Activated T-cell treated with anti-CD3 and anti-CD28 coated beads, Interleukin-2, amount 50 U/mL, for 4 hours (primary cell): ENCODE data around the gene LDHD. TPM values are rescaled to one million over a fixed set of nuclear protein-coding genes. Genes with fewer than 3 reads are reported as not detected.
"Not testable (repeated sequence)": the region's sequence is repeated elsewhere in the genome, so short reads cannot be mapped to it uniquely, and the experiment has no call there.

Source experiments
- ATAC-seq, 2 donors: fragments of 200-7000 bp; cut with Tn5 transposase; one replicate each; pipeline ENCODE4 v1.10.0; 2021
- DNase-seq: peaks from one replicate; pipeline ENCODE4 v3.0.0-alpha.2; 2020
- H3K27me3 Mint-ChIP-seq: one replicate; pipeline ENCODE4 v1.8.0; 2021; ENCODE audit warnings: low read depth, mixed read lengths
- H3K36me3 Mint-ChIP-seq: one replicate; pipeline ENCODE4 v1.8.0; 2022; ENCODE audit warnings: mixed read lengths; ENCODE audit not compliant: insufficient read depth
- H3K4me1 Mint-ChIP-seq: one replicate; pipeline ENCODE4 v1.8.0; 2021; ENCODE audit warnings: low read depth, mixed read lengths
- H3K4me3 Mint-ChIP-seq: one replicate; pipeline ENCODE4 v1.8.0; 2021; ENCODE audit warnings: mild to moderate bottlenecking, moderate library complexity, mixed read lengths
- H3K9me3 Mint-ChIP-seq: one replicate; pipeline ENCODE4 v1.8.0; 2021; ENCODE audit warnings: mixed read lengths
- total RNA-seq, 3 donors: library from RNA; stranded (reverse); gene quantifications; one replicate each; pipeline ENCODE4 v1.2.1, GENCODE V29; 2021

Gene LDHD
- total RNA-seq, 3 donors from 2014 or later: 0.11 TPM; not detected in 2

DNA sequence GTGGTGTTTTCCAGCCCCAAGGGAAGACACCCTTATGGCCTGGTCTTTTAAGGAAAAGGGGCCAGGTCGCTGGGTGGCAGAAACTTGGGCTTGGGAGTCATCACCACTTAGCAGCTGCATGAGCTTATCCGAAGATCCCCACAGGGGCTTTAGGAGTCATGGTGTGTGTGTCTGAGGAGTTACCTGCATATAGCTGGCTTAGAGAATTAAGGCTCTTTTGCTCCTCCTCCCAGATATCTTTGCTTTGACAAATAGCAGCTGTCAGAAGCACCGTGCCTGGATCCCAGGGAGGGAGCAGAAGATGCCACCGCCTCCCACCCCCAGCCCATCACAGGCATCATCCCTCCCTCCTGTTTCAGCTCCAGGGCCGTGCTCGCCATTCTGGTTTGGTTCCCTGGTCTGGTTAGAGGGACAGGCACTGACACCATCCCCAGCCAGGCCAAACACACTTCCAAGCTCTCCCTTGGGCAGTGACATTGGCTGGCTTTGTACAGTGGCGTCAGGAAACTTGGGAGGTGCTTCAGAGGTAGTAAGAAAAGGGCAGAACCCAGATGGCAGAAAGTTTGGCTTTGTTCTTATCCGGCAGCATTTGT, 17.4 kb downstream of the LDHD start:
- Mint-ChIP-seq H3K27me3 (no peaks in the 10 kb centered on the region), H3K4me1 (peaks cover 43% of the 10 kb centered on the region), H3K9me3 (no peaks in the 10 kb centered on the region), H3K4me3 (no peak overlapping the region), H3K36me3 (no peaks in the 10 kb centered on the region)
- no peak for DNase-seq
- no peak for ATAC-seq

DNA sequence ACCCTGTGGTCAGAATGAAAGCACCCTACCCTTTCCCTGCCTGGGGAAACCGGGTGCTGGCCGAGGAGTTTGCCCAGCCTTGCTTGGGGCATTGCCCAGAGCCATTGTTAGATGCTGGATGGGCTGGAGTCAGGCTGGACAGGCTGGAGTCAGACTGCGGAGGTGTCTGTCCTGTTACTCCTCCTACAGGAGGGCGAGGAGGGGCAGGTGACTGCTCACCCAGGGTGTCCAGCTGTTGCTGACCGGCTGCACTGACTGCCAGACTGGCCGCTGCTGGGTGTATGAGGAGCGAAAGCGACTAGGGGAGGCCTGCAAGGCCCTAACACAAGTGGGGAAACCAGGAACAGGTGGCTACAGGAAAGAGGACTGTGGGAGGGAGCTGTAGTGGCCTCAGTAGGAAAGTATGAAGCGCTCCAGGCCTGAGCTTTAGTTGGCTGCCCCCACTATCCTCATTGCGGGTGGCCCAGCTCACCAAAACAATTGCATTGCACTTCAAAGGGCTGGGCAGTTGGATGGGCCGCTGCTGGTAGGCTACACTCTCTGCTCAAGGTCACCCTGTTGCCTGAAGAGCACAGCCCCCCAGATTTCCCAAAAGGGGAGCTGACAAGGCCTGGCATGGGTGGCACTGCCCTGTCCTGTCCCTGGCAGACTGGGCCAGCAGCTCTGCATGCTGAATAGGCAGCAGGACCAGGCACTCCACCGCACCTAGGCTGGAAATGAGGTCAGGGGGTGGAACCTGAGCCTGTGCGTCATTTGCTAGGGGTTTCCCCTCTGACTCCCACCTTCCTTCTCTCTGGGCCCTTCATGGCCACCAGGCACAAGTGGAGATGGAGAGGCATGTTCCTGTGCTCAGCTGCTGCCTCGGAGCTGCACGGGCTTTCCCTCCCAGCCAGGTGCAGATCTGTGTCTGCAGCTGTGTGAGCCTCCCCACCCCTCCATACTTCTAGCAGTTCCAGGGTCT, 18.4 kb downstream of the LDHD start:
- H3K4me3 Mint-ChIP-seq: no peak overlapping the region
- DNase-seq (peak; percentile 69), ATAC-seq (peak; percentile 96 to 97)
- H3K9me3 Mint-ChIP-seq: no peaks in the 10 kb centered on the region
- H3K36me3 Mint-ChIP-seq: no peaks in the 10 kb centered on the region
- H3K4me1 Mint-ChIP-seq: peaks cover 43% of the 10 kb centered on the region
- no peaks in the 10 kb centered on the region for H3K27me3 Mint-ChIP-seq

DNA sequence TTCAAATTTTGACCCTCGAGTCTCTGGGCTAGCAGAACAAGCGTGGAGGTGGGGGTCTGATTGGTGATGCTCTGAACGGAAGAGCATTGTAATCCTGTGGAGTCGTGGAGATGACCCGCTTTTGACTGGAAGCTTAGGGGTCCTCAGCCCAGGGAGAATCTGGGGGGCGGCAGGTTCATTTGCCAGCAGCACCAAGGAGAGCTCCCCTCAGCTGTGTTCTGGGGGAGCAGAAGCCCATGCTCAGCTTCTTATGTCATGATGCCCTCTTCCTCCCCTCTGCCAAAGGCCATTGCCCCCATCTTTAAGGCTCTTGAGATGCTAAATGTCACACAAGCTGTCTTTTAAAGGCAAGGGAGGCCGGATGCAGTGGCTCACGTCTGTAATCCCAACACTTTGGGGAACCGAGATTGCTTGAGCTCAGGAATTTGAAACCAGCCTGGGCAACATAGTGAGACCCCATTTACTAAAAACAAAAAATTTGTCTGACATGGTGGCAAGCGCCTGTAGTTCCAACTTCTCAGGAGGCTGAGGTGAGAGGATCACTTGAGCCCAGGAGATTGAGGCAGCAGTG, 19.3 kb downstream of the LDHD start:
- Mint-ChIP-seq H3K36me3 (no peaks in the 10 kb centered on the region), H3K4me1 (peaks cover 43% of the 10 kb centered on the region), H3K4me3 (no peak overlapping the region), H3K27me3 (no peaks in the 10 kb centered on the region), H3K9me3 (no peaks in the 10 kb centered on the region)
- no peak for DNase-seq
- no peak for ATAC-seq

DNA sequence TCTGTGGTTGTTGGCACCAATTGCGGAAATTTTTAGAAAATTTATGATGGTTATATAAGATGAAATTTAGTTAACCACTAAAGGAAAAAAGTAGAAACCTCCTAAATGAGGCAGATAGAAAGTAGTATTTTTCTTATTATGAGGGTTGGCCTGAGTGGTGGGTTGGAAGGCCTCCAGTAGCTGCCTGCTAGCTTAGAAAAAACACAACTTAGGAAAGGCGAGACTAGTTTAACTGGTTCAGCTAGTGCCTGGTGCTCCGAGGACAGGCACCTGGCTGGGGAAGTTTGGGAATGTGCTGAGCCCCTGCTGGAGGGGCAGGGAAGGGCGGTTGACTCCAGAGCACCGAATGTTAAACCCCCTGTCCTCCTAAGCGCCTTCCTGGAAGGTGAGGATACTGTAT, 19.9 kb downstream of the LDHD start:
- H3K4me3 Mint-ChIP-seq: no peak overlapping the region
- ATAC-seq (no peak), DNase-seq (no peak)
- no peaks in the 10 kb centered on the region for H3K9me3 Mint-ChIP-seq
- H3K27me3 Mint-ChIP-seq: no peaks in the 10 kb centered on the region
- peaks cover 41% of the 10 kb centered on the region for H3K4me1 Mint-ChIP-seq
- no peaks in the 10 kb centered on the region for H3K36me3 Mint-ChIP-seq

DNA sequence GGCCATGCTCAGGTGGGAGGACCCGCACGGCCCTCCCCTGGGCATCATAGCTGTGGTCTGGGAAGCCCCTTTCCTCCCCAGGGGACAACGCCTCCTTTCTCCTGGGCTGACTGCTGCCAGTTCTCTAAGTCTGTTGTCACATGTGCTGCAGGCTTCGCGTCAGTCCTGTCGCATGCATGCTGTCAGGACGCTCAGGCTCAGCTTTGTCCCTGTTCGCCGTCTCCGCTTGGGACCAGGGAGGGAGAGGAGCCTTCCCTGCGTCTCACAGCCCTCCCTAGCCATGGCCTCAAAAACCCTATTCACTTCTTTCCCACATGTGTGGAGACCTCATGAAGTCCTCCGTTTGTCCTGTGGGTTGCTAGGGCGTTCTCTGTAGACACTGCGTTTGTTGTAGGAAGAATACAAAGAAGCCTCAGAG, 21.4 kb downstream of the LDHD start:
- Mint-ChIP-seq H3K9me3 (no peaks in the 10 kb centered on the region), H3K4me1 (peaks cover 34% of the 10 kb centered on the region), H3K27me3 (no peaks in the 10 kb centered on the region), H3K36me3 (no peaks in the 10 kb centered on the region), H3K4me3 (no peak overlapping the region)
- no peak for ATAC-seq
- no peak for DNase-seq

DNA sequence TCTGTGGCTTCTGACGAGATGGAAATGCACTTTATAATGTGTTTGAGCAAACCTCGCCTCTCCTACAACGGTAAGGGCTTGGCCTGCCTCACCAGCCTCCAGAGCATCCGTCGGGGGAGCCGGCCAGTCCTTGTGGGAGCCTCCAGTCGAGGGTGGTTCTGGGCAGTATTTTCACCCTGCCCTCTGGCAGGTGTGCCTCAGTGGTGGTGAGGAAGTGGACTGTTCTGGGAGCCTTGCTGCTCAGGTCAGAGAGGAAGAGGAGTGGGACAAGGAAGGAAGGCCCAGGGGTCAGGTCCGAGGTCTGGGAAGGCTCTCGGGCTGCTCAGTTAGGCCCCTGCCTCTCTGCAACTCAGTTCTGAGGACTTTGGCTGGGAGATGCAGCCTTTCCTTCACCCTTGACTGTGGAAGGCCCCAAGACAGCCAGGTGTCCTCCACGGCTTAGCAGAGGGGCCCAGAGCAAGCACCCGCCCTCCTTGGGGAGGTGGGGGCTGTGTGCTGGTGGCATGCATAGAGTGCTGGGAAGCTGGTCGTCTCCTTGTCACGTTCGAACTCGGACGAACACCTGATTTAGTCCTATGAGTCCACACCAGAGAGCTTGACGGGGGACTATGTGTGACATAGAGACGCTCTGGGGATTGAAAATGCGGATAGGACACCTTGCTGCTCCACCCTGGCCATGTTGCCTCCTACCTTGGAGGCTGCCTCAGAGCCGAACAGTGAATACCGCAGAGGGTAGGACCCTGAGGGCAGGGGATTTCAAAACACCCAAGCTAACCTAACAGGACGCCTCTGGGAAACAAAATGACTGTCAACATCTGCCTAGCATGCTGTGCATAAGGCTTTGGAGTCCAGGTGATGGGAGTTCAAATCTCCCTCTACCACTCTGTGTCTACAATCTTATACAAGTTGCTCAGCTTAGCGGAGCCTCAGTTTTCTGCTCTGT, 22.7 kb downstream of the LDHD start:
- H3K4me3 Mint-ChIP-seq: no peak overlapping the region
- no peaks in the 10 kb centered on the region for H3K27me3 Mint-ChIP-seq
- H3K4me1 Mint-ChIP-seq: peaks cover 20% of the 10 kb centered on the region
- ATAC-seq (no peak), DNase-seq (no peak)
- H3K36me3 Mint-ChIP-seq: no peaks in the 10 kb centered on the region
- H3K9me3 Mint-ChIP-seq: no peaks in the 10 kb centered on the region

DNA sequence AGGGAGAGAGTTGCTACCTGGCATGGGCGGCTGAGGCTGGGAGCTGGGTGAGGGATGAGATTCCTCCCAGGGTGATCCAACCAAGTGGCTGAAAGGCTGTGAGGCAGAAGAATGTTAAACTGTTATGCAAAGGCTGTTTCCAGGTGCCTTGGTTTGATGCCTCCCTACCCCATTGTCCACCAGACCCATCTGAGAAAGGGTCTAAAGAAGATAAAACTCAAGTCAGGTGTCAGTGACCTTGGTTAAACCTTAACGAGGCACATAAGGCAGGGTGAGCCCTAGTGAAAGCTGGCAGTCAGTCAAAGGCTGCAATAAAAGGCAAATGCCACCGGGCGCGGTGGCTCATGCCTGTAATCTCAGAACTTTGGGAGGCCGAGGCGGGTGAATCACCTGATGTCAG, 23.8 kb downstream of the LDHD start:
- no peaks in the 10 kb centered on the region for H3K9me3 Mint-ChIP-seq
- DNase-seq (no peak), ATAC-seq (no peak)
- peaks cover 9% of the 10 kb centered on the region for H3K4me1 Mint-ChIP-seq
- H3K4me3 Mint-ChIP-seq: no peak overlapping the region
- no peaks in the 10 kb centered on the region for H3K36me3 Mint-ChIP-seq
- no peaks in the 10 kb centered on the region for H3K27me3 Mint-ChIP-seq

DNA sequence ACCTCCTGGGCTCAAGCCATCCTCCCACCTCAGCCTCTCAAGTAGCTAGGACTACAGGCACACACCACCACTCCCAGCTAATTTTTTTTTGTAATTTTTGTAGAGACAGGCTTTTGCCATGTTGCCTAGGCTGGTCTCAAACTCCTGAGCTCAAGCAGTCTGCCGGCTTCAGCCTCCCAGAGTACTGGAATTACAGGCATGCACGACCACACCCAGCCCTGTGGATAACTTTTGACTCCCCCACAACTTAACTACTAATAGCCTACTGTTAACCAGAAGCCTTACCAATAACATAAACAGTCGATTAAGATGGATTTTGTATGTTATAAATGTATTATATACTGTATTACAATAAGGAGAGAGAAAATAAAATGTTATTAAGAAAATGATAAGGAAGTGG, 25.0 kb downstream of the LDHD start:
- not testable (repeated sequence) for H3K9me3 Mint-ChIP-seq, DNase-seq, H3K4me1 Mint-ChIP-seq, H3K27me3 Mint-ChIP-seq, H3K36me3 Mint-ChIP-seq, H3K4me3 Mint-ChIP-seq, ATAC-seq

DNA sequence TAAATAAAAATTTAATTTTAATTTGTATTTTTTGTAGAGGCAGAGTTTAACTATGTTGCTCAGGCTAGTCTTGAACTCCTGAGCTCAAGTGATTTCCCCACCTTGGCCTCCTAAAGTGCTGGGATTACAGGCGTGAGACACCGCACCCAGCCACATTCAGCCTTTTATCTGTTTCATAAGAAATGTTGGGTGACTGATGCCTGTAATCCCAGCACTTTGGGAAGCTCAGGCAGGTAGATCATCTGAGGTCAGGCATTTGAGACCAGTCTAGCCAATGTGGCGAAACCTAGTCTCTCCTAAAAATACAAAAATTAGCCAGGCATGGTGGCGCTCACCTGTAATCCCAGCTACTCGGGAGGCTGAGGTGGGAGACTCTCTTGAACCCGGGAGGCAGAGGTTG, 25.7 kb downstream of the LDHD start:
- not testable (repeated sequence) for H3K4me3 Mint-ChIP-seq, H3K27me3 Mint-ChIP-seq, H3K4me1 Mint-ChIP-seq

DNA sequence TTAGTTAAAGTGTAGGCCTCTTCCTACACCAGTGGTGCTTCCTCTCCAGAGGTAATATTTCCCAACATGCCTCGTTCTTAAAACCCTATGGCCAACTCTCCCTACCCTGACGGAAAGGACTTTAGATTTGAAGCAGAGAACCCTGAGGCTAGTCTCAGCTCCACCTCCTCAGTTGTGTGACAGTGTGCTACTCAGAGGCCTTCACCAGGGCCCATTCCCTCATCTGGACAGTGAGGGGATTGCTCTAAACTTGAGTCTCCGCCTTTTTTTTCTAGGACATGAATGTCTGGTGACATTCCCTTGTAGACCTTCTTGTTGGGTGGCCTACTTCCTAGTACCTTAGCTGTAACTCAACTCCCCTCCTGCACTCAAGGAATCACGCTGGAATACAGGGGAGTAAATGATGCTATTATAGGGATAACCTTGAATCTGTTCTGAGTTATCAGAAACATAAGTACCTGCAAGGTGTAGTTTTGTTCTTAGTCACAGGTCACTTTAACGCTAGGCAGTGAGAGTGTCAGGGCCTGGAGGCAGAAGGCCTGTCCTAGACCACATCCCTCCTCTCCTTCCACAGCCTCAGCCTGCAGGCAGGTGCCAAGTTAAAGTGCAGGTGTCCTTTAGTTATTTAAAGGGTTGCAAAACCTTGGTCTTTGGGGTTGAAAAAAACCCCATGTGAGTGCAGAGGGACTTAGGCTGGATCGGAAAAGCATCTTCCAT, 26.9 kb downstream of the LDHD start:
- Mint-ChIP-seq H3K27me3 (no peaks in the 10 kb centered on the region), H3K9me3 (no peaks in the 10 kb centered on the region), H3K4me1 (no peaks in the 10 kb centered on the region), H3K4me3 (no peak overlapping the region), H3K36me3 (no peaks in the 10 kb centered on the region)
- ATAC-seq: no peak
- DNase-seq: no peak

More for the DNA sequence above, 25.7 kb downstream of the LDHD start:
- ATAC-seq, H3K36me3 Mint-ChIP-seq, H3K9me3 Mint-ChIP-seq, DNase-seq: not testable (repeated sequence)

DNA sequence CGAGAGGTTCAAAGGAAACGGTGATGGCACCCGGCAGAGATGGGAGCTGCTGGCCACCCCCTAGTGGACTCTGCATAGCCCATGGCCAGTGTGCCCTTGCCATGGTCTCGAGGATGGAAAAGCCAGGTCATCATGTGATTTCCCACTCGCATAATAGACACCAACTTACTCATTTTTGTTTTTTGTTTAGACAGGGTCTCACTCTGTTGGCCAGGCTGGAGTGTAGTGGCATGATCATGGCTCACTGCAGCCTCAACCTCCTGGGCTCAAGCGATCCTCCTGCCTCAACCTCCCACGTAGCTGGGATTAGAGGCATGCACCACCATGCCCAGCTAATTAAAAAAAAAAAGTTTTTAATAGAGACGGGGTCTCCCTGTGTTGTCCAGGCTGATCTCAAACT, 27.6 kb downstream of the LDHD start:
- Mint-ChIP-seq H3K4me1 (no peaks in the 10 kb centered on the region), H3K9me3 (no peaks in the 10 kb centered on the region), H3K4me3 (no peak overlapping the region), H3K36me3 (no peaks in the 10 kb centered on the region), H3K27me3 (no peaks in the 10 kb centered on the region)
- ATAC-seq (no peak), DNase-seq (no peak)

DNA sequence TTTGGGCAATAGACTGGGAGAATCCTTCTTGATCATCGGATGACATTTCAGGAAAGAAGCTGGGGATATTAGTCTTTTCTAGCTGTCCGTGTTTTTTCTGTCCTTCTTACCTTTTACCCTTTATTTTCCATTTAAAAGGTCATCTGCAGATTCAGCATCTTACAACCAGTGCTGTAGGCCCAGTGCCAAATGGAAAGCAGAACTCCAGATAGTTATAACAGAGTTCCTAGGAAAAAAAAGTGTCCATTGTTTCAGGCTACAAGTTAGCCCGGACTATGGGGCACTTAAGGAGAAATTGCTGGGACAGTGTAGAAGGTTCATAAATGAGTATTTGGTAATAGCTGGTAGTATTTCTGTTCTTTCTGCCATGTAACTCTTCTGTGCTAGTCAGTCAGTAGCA, 28.4 kb downstream of the LDHD start:
- ATAC-seq: no peak
- H3K4me3 Mint-ChIP-seq: no peak overlapping the region
- no peaks in the 10 kb centered on the region for H3K36me3 Mint-ChIP-seq
- no peaks in the 10 kb centered on the region for H3K4me1 Mint-ChIP-seq
- no peaks in the 10 kb centered on the region for H3K9me3 Mint-ChIP-seq
- no peak for DNase-seq
- no peaks in the 10 kb centered on the region for H3K27me3 Mint-ChIP-seq

DNA sequence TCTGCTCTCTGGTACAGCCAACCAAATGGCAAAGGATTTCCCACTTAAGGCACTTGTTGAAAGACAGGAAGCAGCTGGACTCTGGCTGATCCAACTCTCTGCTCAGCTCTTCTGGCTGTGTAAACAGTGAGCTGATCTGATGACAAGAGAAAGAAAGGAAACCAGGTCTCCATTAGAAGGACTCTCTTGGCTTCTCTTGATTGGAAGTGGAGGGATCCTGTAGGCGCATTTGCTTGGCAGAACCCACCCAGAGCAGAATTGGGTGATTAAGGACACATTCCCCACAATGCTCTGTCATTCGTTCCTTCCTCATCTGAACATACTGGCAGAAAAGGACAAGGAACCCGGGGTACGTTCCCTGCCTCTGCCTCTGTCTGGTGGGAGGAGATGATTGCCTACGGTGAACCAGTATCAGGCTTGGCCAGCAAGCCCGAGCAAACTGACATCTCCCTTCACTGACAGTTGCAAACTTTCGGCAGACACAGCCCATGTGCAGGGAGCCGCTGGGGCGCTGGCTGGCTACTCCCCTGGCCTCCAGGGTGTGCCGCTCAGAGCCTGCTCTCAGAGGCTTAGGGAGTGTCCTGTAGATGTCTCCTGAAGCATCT, 29.1 kb downstream of the LDHD start:
- Mint-ChIP-seq H3K4me1 (no peaks in the 10 kb centered on the region), H3K27me3 (no peaks in the 10 kb centered on the region), H3K9me3 (no peaks in the 10 kb centered on the region), H3K4me3 (no peak overlapping the region), H3K36me3 (no peaks in the 10 kb centered on the region)
- ATAC-seq (no peak), DNase-seq (no peak)
